Fibroblast of the aortic adventitia (primary cell): ENCODE measurements around the gene NOL4L. TPM values are rescaled to one million over a fixed set of nuclear protein-coding genes. Genes with fewer than 3 reads are reported as not detected.

Experiments
- DNase-seq: peaks from one replicate; pipeline ENCODE4 v3.0.0-alpha.2; 2010; ENCODE audit warnings: low read depth
- H3K4me3 ChIP-seq: 2 replicates; pipeline ENCODE4 v1.5.1; 2011; ENCODE audit warnings: low read depth, mild to moderate bottlenecking, control low read depth, low read length, moderate library complexity
- CTCF ChIP-seq: IDR thresholded peaks from 2 replicates; pipeline ENCODE4 v1.5.1; 2011; ENCODE audit warnings: mild to moderate bottlenecking, low read length, control low read depth, inconsistent platforms; ENCODE audit not compliant: insufficient read depth
- total RNA-seq: library from RNA; depleted of rRNA; stranded (reverse); fragments of >200 nt; gene quantifications from 2 replicates; pipeline ENCODE4 v1.2.3, GENCODE V29; 2012; ENCODE audit warnings: low replicate concordance

NOL4L gene
- total RNA-seq, 1 donor = 4.5 TPM

GRCh38 chr20:32628960-32629530 is 43.9 kb upstream of the NOL4L start:
- no peak for DNase-seq
- no peak for TF ChIP-seq CTCF

GRCh38 chr20:32626859-32627636 is 41.9 kb upstream of the NOL4L start:
- DNase-seq = no peak
- no peak overlapping the region for H3K4me3 ChIP-seq
- TF ChIP-seq CTCF = no peak

More at GRCh38 chr20:32628960-32629530, 43.9 kb upstream of the NOL4L start:
- no peak overlapping the region for H3K4me3 ChIP-seq

GRCh38 chr20:32626407-32626806 is 41.3 kb upstream of the NOL4L start:
- DNase-seq = no peak
- no peak for TF ChIP-seq CTCF
- H3K4me3 ChIP-seq = no peak overlapping the region

GRCh38 chr20:32625996-32626395 is 40.9 kb upstream of the NOL4L start:
- no peak for DNase-seq
- TF ChIP-seq CTCF = no peak
- no peak overlapping the region for H3K4me3 ChIP-seq

GRCh38 chr20:32624687-32625345 is 39.7 kb upstream of the NOL4L start:
- no peak for TF ChIP-seq CTCF
- H3K4me3 ChIP-seq = no peak overlapping the region
- DNase-seq = no peak

GRCh38 chr20:32623667-32624157 is 38.6 kb upstream of the NOL4L start:
- no peak overlapping the region for H3K4me3 ChIP-seq
- TF ChIP-seq CTCF = no peak
- no peak for DNase-seq
